T-helper 2 cell treated with Interferon-gamma antibody and Interleukin-4, amounts not matched to agents 5 μg/mL and 100 μg/mL, for 36 hours (primary cell): ENCODE results near the gene NFILZ.

ENCODE experiments used
- DNase-seq: peaks from one replicate; pipeline ENCODE4 v3.0.0; 2021; ENCODE audit warnings: low spot score
- H3K27ac Mint-ChIP-seq: one replicate; pipeline ENCODE4 v1.8.0; 2021; ENCODE audit warnings: mild to moderate bottlenecking, mixed read lengths
- H3K27me3 Mint-ChIP-seq: one replicate; pipeline ENCODE4 v1.8.0; 2021; ENCODE audit warnings: low read depth, mixed read lengths
- H3K36me3 Mint-ChIP-seq: one replicate; pipeline ENCODE4 v1.8.0; 2021; ENCODE audit warnings: low read depth, mixed read lengths
- H3K4me1 Mint-ChIP-seq: one replicate; pipeline ENCODE4 v1.8.0; 2021; ENCODE audit warnings: low read depth, mixed read lengths
- H3K4me3 Mint-ChIP-seq: one replicate; pipeline ENCODE4 v1.8.0; 2022; ENCODE audit warnings: mild to moderate bottlenecking, moderate library complexity, mixed read lengths
- H3K9me3 Mint-ChIP-seq: one replicate; pipeline ENCODE4 v1.8.0; 2021; ENCODE audit warnings: mixed read lengths

Gene NFILZ

GRCh38 chr19:8641908-8642547 lies 11.6 kb downstream of the NFILZ start:
- no peak overlapping the region for H3K4me3 Mint-ChIP-seq
- DNase-seq, result no peak
- no peak overlapping the region for H3K27ac Mint-ChIP-seq
- peaks cover 10% of the 10 kb centered on the region for H3K9me3 Mint-ChIP-seq
- H3K4me1 Mint-ChIP-seq, result peaks cover 4% of the 10 kb centered on the region
- H3K36me3 Mint-ChIP-seq, result no peaks in the 10 kb centered on the region
- peaks cover 5% of the 10 kb centered on the region for H3K27me3 Mint-ChIP-seq

- Mint-ChIP-seq H3K27me3 (peaks cover 5% of the 10 kb centered on the region), H3K4me1 (peaks cover 4% of the 10 kb centered on the region), H3K36me3 (no peaks in the 10 kb centered on the region), H3K4me3 (no peak overlapping the region), H3K9me3 (peaks cover 10% of the 10 kb centered on the region), H3K27ac (no peak overlapping the region)
- DNase-seq, result no peak
These were observed 12.1 kb downstream of the NFILZ start for GRCh38 chr19:8642561-8642960.

GRCh38 chr19:8643860-8644653 lies 13.6 kb downstream of the NFILZ start:
- H3K4me3 Mint-ChIP-seq, result no peak overlapping the region
- peaks cover 2% of the 10 kb centered on the region for H3K27me3 Mint-ChIP-seq
- DNase-seq, result no peak
- H3K4me1 Mint-ChIP-seq, result no peaks in the 10 kb centered on the region
- peaks cover 10% of the 10 kb centered on the region for H3K9me3 Mint-ChIP-seq
- H3K36me3 Mint-ChIP-seq, result no peaks in the 10 kb centered on the region
- no peak overlapping the region for H3K27ac Mint-ChIP-seq

GRCh38 chr19:8648240-8648639 lies 17.8 kb downstream of the NFILZ start:
- no peak overlapping the region for H3K4me3 Mint-ChIP-seq
- no peak overlapping the region for H3K27ac Mint-ChIP-seq
- H3K9me3 Mint-ChIP-seq, result no peaks in the 10 kb centered on the region
- no peaks in the 10 kb centered on the region for H3K36me3 Mint-ChIP-seq
- peaks cover 6% of the 10 kb centered on the region for H3K27me3 Mint-ChIP-seq
- H3K4me1 Mint-ChIP-seq, result peaks cover 5% of the 10 kb centered on the region
- no peak for DNase-seq

GRCh38 chr19:8654591-8655339 lies 24.3 kb downstream of the NFILZ start:
- no peaks in the 10 kb centered on the region for H3K9me3 Mint-ChIP-seq
- peaks cover 24% of the 10 kb centered on the region for H3K4me1 Mint-ChIP-seq
- no peaks in the 10 kb centered on the region for H3K36me3 Mint-ChIP-seq
- DNase-seq, result peak; percentile 34
- peaks cover 9% of the 10 kb centered on the region for H3K27me3 Mint-ChIP-seq
- H3K4me3 Mint-ChIP-seq, result peak overlapping the region; percentile 60
- no peak overlapping the region for H3K27ac Mint-ChIP-seq

- no peaks in the 10 kb centered on the region for H3K9me3 Mint-ChIP-seq
- DNase-seq, result no peak
- H3K27me3 Mint-ChIP-seq, result peaks cover 9% of the 10 kb centered on the region
- H3K4me1 Mint-ChIP-seq, result peaks cover 27% of the 10 kb centered on the region
- H3K27ac Mint-ChIP-seq, result no peak overlapping the region
- H3K36me3 Mint-ChIP-seq, result no peaks in the 10 kb centered on the region
- no peak overlapping the region for H3K4me3 Mint-ChIP-seq
These were observed 24.9 kb downstream of the NFILZ start for GRCh38 chr19:8655340-8655709.

GRCh38 chr19:8657869-8658268 lies 27.4 kb downstream of the NFILZ start:
- Mint-ChIP-seq H3K4me1 (peaks cover 32% of the 10 kb centered on the region), H3K36me3 (no peaks in the 10 kb centered on the region), H3K9me3 (no peaks in the 10 kb centered on the region), H3K27ac (no peak overlapping the region), H3K27me3 (peaks cover 5% of the 10 kb centered on the region), H3K4me3 (no peak overlapping the region)
- no peak for DNase-seq

- no peaks in the 10 kb centered on the region for H3K9me3 Mint-ChIP-seq
- H3K4me1 Mint-ChIP-seq, result peaks cover 44% of the 10 kb centered on the region
- H3K27me3 Mint-ChIP-seq, result peaks cover 5% of the 10 kb centered on the region
- no peak for DNase-seq
- H3K27ac Mint-ChIP-seq, result no peak overlapping the region
- no peaks in the 10 kb centered on the region for H3K36me3 Mint-ChIP-seq
- peak overlapping the region; percentile 10 for H3K4me3 Mint-ChIP-seq
These were observed 29.5 kb downstream of the NFILZ start for GRCh38 chr19:8659905-8660304.

- H3K9me3 Mint-ChIP-seq, result no peaks in the 10 kb centered on the region
- no peak overlapping the region for H3K4me3 Mint-ChIP-seq
- H3K27ac Mint-ChIP-seq, result peak overlapping the region; percentile 59
- DNase-seq, result no peak
- peaks cover 2% of the 10 kb centered on the region for H3K27me3 Mint-ChIP-seq
- peaks cover 56% of the 10 kb centered on the region for H3K4me1 Mint-ChIP-seq
- H3K36me3 Mint-ChIP-seq, result no peaks in the 10 kb centered on the region
These were observed 31.8 kb downstream of the NFILZ start for GRCh38 chr19:8662263-8662662.

- Mint-ChIP-seq H3K27me3 (no peaks in the 10 kb centered on the region), H3K36me3 (peaks cover 5% of the 10 kb centered on the region), H3K27ac (peak overlapping the region; percentile 38), H3K4me3 (peak overlapping the region; percentile 43), H3K9me3 (peaks cover 7% of the 10 kb centered on the region), H3K4me1 (peaks cover 61% of the 10 kb centered on the region)
- DNase-seq, result no peak
These were observed 33.7 kb downstream of the NFILZ start for GRCh38 chr19:8663920-8664670.

- Mint-ChIP-seq H3K27ac (no peak overlapping the region), H3K27me3 (no peaks in the 10 kb centered on the region), H3K4me3 (peak overlapping the region; percentile 43), H3K4me1 (peaks cover 61% of the 10 kb centered on the region), H3K9me3 (peaks cover 7% of the 10 kb centered on the region), H3K36me3 (peaks cover 5% of the 10 kb centered on the region)
- no peak for DNase-seq
These were observed 34.2 kb downstream of the NFILZ start for GRCh38 chr19:8664671-8665057.

GRCh38 chr19:8665468-8666213 lies 35.2 kb downstream of the NFILZ start:
- no peak for DNase-seq
- peak overlapping the region; percentile 89 for H3K27ac Mint-ChIP-seq
- H3K4me1 Mint-ChIP-seq, result peaks cover 67% of the 10 kb centered on the region
- H3K36me3 Mint-ChIP-seq, result peaks cover 5% of the 10 kb centered on the region
- H3K27me3 Mint-ChIP-seq, result no peaks in the 10 kb centered on the region
- peaks cover 7% of the 10 kb centered on the region for H3K9me3 Mint-ChIP-seq
- peak overlapping the region; percentile 70 for H3K4me3 Mint-ChIP-seq

GRCh38 chr19:8666814-8667405 lies 36.5 kb downstream of the NFILZ start:
- Mint-ChIP-seq H3K27ac (peak overlapping the region; percentile 29), H3K9me3 (peaks cover 7% of the 10 kb centered on the region), H3K4me1 (peaks cover 75% of the 10 kb centered on the region), H3K27me3 (peaks cover 3% of the 10 kb centered on the region), H3K4me3 (peak overlapping the region; percentile 56), H3K36me3 (peaks cover 5% of the 10 kb centered on the region)
- DNase-seq, result no peak
